Transverse colon (tissue), 4 donors: Measurements from ENCODE around the gene KIF1A. TPM values are rescaled to one million over a fixed set of nuclear protein-coding genes. Genes with fewer than 3 reads are reported as not detected.

ENCODE experiments used
- DNase-seq: peaks from one replicate; pipeline ENCODE4 v3.0.0-alpha.2; 2019
- H3K27ac ChIP-seq, 4 donors: fragments of 200-600 bp; sonication (generic); 2 replicates each; pipeline ENCODE4 v1.5.1; 2016 to 2018; ENCODE audit warnings: inconsistent platforms in 4 of 4
- H3K27me3 ChIP-seq: fragments of 200-600 bp; sonication (generic); 2 replicates; pipeline ENCODE4 v1.5.1; 2017; ENCODE audit warnings: inconsistent platforms
- H3K36me3 ChIP-seq, 4 donors: fragments of 200-600 bp; sonication (generic); 2 replicates each; pipeline ENCODE4 v1.5.1; 2017 to 2019; ENCODE audit warnings: inconsistent platforms in 4 of 4
- H3K4me1 ChIP-seq, 4 donors: fragments of 200-600 bp; sonication (generic); 2 replicates each; pipeline ENCODE4 v1.5.1; 2017 to 2020; ENCODE audit warnings: inconsistent platforms in 4 of 4
- H3K4me3 ChIP-seq, 4 donors: fragments of 200-600 bp; sonication (generic); 1 replicate in 1 of 4; 2 replicates in 3 of 4; pipeline versions ENCODE4 v1.5.1 to v1.6.1; 2017 to 2019; ENCODE audit warnings: inconsistent platforms in 4 of 4
- H3K9me3 ChIP-seq, 2 donors: fragments of 200-600 bp; sonication (generic); 2 replicates each; pipeline ENCODE4 v1.5.1; 2017 to 2019; ENCODE audit warnings: inconsistent platforms in 2 of 2
- EP300 ChIP-seq: sonication (generic); formaldehyde crosslinking; IDR thresholded peaks from one replicate; pipeline ENCODE4 v1.6.1; 2017; ENCODE audit warnings: antibody characterized with exemption, low read depth
- POLR2A ChIP-seq: fragments of 450-650 bp; IDR thresholded peaks from one replicate; pipeline ENCODE4 v1.6.1; 2016; ENCODE audit warnings: antibody characterized with exemption, mild to moderate bottlenecking, moderate library complexity
- POLR2AphosphoS5 ChIP-seq, 3 donors: sonication (generic); formaldehyde crosslinking; IDR thresholded peaks; one replicate each; pipeline ENCODE4 v1.6.1; 2016; ENCODE audit warnings: antibody characterized with exemption in 3 of 3
- WGBS, 2 donors: methylation state at CpG; one replicate each; pipeline ENCODE4 v1.1.5; 2018; ENCODE audit warnings: low coverage in 1 of 2; 5-methylcytosine and 5-hydroxymethylcytosine counted together
- in situ Hi-C, 4 donors: fragments of 200-750 bp; cut with MboI; loops; one replicate each; pipeline versions ENCODE4 v1.15.0 to v1.15.1; 2017; ENCODE audit warnings: low sequenced_read_pairs in 3 of 4, low pct_ligation_motif_present in 1 of 4, low pct_unique_long_range_greater_than_20kb in 1 of 4
- intact Hi-C: fragments of 100-400 bp; cut with DNase I; formaldehyde crosslinking; loops from one replicate; pipeline ENCODE4 v1.15.1; 2023; ENCODE audit warnings: low total_unique reads
- total RNA-seq, 4 donors: library from RNA; depleted of rRNA; stranded (reverse); fragments of >200 nt; gene quantifications; one replicate each; pipeline ENCODE4 v1.1.0, GENCODE V29; 2016
- TF ChIP-seq, protein P1 (sequence below), 5 experiments: fragments of 200-600 bp in 3 of 5; fragments of 450-650 bp in 2 of 5; sonication (generic) in 3 of 5; IDR thresholded peaks; 1 replicate in 2 of 5; 2 replicates in 3 of 5; pipeline ENCODE4 v1.5.1; 2016 to 2017; ENCODE audit warnings: antibody characterized with exemption in 5 of 5, inconsistent platforms in 3 of 5, mild to moderate bottlenecking in 2 of 5, moderate library complexity in 1 of 5

Gene KIF1A
- total RNA-seq, 4 donors from 2014 or later = 0.40 to 3.4 (median 2.9) TPM

DNA sequence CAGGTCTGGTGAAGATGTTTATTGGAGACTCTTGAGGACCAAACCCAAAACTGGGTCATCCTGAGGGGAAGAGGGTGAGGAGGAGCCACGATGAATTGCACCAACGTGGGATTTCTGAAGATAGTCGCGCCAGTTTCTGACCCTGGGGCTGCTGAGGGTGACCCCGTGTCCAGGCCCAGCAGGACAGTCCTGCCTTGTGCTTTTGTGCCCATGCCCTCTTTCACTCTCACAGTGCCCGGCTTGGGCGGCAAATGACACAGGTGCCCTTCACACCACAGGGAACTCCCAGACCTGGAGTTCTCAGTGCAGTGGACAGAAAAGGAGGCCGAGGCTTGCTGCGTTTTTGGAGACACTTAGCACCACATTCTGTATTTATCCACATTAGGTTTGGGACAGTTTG lies 15.5 kb upstream of the KIF1A start:
- in situ Hi-C loops = no loop called here
- 74% methylated on average over 9 of the region's 9 CpGs; no CpG with 5 or more reads in 1 of the 2 donors for WGBS, 2 donors
- Histone ChIP-seq H3K4me1 (peaks cover 3 to 9% (median 7%) of the 10 kb centered on the region in 4 donors), H3K4me3 (no peak overlapping the region), H3K27me3 (peaks cover 26% of the 10 kb centered on the region), H3K9me3 (no peaks in the 10 kb centered on the region), H3K27ac (no peak overlapping the region), H3K36me3 (no peaks in the 10 kb centered on the region)
- no peak for TF ChIP-seq POLR2A
- TF ChIP-seq EP300 = no peak
- TF ChIP-seq, protein P1, sequence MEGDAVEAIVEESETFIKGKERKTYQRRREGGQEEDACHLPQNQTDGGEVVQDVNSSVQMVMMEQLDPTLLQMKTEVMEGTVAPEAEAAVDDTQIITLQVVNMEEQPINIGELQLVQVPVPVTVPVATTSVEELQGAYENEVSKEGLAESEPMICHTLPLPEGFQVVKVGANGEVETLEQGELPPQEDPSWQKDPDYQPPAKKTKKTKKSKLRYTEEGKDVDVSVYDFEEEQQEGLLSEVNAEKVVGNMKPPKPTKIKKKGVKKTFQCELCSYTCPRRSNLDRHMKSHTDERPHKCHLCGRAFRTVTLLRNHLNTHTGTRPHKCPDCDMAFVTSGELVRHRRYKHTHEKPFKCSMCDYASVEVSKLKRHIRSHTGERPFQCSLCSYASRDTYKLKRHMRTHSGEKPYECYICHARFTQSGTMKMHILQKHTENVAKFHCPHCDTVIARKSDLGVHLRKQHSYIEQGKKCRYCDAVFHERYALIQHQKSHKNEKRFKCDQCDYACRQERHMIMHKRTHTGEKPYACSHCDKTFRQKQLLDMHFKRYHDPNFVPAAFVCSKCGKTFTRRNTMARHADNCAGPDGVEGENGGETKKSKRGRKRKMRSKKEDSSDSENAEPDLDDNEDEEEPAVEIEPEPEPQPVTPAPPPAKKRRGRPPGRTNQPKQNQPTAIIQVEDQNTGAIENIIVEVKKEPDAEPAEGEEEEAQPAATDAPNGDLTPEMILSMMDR (IDR thresholded peaks at IDR 0.05) = no peak
- no peak for TF ChIP-seq POLR2AphosphoS5 (IDR thresholded peaks at IDR 0.05)
- no peak for DNase-seq
- intact Hi-C loops = no loop called here

DNA sequence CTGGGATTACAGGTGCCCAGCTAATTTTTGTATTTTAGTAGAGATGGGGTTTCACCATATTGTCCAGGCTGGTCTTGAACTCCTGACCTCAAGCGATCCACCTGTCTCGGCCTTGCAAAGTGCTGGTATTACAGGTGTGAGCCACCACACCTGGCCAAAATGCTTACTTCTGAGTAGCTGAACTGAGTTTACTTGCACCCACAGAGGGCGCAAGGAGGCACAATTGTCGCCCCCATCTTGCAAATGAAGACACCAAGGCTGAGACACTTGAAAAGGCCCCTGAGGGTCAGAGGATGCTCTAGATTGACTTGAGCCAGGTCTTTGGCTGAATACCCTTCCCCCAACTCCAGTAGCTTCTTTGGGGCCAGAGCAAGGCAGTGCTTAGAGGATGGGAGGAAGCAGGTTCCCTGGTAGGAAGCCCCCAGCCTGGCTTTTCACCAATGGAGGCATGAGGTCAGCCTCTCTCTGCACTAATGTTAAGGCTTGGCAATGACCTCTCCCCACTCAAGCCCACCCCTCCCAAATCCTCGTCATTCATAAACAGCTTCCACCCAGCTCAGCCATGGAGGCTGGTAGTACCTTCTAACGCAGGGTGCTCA lies 14.5 kb upstream of the KIF1A start:
- Histone ChIP-seq H3K27me3 (peaks cover 37% of the 10 kb centered on the region), H3K36me3 (no peaks in the 10 kb centered on the region), H3K9me3 (no peaks in the 10 kb centered on the region), H3K27ac (no peak overlapping the region), H3K4me3 (no peak overlapping the region), H3K4me1 (peaks cover 3 to 9% (median 7%) of the 10 kb centered on the region in 4 donors)
- TF ChIP-seq POLR2AphosphoS5 (IDR thresholded peaks at IDR 0.05) (no peak), EP300 (no peak), POLR2A (no peak)
- TF ChIP-seq, protein P1 (IDR thresholded peaks at IDR 0.05) = no peak
- 58 to 66% methylated on average over 2 to 6 of the region's 6 CpGs for WGBS, 2 donors
- in situ Hi-C loops = no loop called here
- no peak for DNase-seq
- intact Hi-C loops = no loop called here

DNA sequence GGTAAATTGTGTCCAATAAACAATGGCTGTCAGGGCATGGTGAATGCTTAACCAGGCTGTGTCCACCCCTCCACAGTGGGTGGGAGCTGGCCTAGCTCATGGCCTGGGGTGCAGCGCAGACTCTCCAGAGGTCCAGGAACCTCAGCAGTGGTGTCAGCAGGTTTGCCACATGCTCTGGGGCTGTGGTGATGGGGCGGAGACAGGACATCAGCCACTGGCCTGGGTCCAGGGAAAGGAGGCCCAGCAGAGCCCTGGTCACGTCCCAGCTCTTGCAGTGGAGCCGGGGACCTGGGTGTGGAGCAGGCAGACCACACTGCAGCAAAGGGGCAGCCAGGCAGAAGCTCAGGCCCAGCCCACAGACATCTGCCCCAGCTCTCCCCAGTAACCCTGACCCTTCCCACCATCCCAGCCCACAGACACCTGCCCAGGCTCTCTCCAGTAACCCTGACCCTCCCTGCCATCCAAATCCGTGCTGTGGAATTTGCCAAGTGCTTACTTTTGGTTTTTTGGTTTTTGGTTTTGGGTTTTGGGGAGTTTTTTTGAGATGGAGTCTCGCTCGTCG lies 13.8 kb upstream of the KIF1A start:
- intact Hi-C loops (no loop called here), in situ Hi-C loops (no loop called here)
- Histone ChIP-seq H3K27me3 (peaks cover 44% of the 10 kb centered on the region), H3K27ac (no peak overlapping the region), H3K4me3 (no peak overlapping the region), H3K4me1 (peaks cover 3 to 9% (median 7%) of the 10 kb centered on the region in 4 donors), H3K9me3 (no peaks in the 10 kb centered on the region), H3K36me3 (no peaks in the 10 kb centered on the region)
- 68 to 87% methylated on average over 3 to 8 of the region's 8 CpGs for WGBS, 2 donors
- no peak for DNase-seq
- TF ChIP-seq EP300 (no peak), POLR2A (no peak), POLR2AphosphoS5 (IDR thresholded peaks at IDR 0.05) (no peak)
- TF ChIP-seq, protein P1 (IDR thresholded peaks at IDR 0.05) = no peak

DNA sequence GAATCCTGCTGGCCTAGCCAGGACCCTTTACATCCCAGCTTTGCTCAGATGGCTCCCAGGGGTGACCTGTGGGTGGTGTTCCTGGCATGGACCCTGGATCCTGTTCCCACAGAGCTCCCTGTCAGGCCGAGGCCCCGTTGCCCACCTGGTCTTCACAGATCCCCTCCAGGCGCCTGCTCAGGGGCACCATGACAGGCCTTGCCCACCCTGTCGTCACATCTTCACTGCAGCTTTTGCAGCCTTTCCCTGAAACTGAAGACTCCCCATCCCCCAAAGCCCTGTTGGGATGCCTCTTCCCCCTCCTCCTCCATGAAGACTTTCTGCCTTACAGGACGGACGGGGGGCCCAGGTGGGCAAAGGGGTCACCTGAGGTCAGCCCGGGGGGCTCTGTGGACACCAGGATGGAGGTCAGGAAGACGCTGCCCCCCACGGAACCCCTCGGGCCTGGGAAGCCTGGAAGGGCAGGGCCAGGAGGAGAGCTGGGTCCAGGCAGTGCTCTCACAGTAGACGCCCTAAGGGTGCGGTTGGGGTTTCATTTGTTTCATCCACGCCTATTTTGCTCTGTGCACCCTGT lies 13.0 kb upstream of the KIF1A start:
- no peak overlapping the region for H3K27ac ChIP-seq

More for the DNA sequence above, 13.0 kb upstream of the KIF1A start:
- intact Hi-C loops = no loop called here
- Histone ChIP-seq H3K36me3 (no peaks in the 10 kb centered on the region), H3K27me3 (peaks cover 52% of the 10 kb centered on the region), H3K4me3 (no peak overlapping the region), H3K4me1 (peaks cover 3 to 9% (median 7%) of the 10 kb centered on the region in 4 donors), H3K9me3 (no peaks in the 10 kb centered on the region)
- in situ Hi-C loops = no loop called here
- TF ChIP-seq POLR2A (no peak), EP300 (no peak), POLR2AphosphoS5 (IDR thresholded peaks at IDR 0.05) (no peak)
- TF ChIP-seq, protein P1 (IDR thresholded peaks at IDR 0.05) = no peak
- 62 to 68% methylated on average over 6 to 13 of the region's 13 CpGs for WGBS, 2 donors
- no peak for DNase-seq
